Measurements from ENCODE around the gene CCDC8.

DNA sequence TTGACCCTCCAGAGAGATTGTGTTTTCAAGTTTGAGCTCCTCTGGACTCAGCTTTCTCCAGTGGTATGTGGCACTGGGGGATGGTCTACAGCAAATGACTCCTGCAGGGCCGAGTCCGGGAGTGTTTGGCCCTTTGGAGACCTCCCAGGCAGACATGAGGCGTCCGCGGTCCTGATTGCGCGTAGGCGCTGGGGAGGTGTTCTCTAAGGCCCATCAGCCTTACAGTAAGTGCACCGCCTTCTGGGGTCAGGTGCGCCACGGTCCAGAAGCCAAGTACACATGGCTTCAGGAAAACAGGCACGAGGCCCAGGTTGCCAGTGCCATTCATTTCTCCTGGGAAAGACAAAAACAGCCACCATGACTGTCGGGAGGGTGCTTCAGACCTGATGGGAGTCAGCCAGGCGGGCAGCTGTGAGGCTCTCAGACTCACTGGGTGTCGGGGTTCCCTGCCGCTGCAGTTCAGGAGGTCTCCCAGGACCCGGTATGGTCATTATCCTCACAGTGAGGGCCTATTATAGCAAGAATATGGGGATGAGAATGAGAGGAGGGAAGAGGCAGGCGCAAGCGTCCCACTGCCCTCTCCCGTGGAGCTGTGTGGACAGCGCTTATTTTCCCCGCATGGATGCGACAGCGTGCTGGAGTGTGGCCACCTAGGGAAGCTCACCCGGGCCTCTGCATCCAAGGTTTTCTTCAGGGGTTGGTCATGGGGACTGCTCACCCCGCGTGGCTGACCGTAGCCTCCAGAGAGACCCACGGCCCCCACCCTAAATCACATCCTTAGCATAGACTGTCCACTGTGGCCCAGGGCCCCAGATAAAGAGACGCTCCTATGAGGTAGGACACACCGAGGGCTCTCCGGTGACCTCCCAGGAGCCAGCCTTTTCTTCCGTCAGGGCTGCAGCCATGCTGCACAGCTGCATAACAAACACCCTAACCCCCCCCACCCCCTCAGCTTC lies 21.8 kb downstream of the CCDC8 start:
- TF ChIP-seq, protein P1, sequence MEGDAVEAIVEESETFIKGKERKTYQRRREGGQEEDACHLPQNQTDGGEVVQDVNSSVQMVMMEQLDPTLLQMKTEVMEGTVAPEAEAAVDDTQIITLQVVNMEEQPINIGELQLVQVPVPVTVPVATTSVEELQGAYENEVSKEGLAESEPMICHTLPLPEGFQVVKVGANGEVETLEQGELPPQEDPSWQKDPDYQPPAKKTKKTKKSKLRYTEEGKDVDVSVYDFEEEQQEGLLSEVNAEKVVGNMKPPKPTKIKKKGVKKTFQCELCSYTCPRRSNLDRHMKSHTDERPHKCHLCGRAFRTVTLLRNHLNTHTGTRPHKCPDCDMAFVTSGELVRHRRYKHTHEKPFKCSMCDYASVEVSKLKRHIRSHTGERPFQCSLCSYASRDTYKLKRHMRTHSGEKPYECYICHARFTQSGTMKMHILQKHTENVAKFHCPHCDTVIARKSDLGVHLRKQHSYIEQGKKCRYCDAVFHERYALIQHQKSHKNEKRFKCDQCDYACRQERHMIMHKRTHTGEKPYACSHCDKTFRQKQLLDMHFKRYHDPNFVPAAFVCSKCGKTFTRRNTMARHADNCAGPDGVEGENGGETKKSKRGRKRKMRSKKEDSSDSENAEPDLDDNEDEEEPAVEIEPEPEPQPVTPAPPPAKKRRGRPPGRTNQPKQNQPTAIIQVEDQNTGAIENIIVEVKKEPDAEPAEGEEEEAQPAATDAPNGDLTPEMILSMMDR (conservative IDR thresholded peaks at IDR 0.05; ENCODE audit: low read depth, low read length): no peak
- no peak for TF ChIP-seq EZH2 (IDR thresholded peaks at IDR 0.05; ENCODE audit: borderline replicate concordance, low read depth, low read length, poor library complexity, severe bottlenecking)

Data from A673 (cell line).